Fibroblast of villous mesenchyme (primary cell): Measurements from ENCODE around the gene TRAP1. TPM values are rescaled to one million over a fixed set of nuclear protein-coding genes. Genes with fewer than 3 reads are reported as not detected.
A peak's percentile ranks its signal among the peaks of the same experiment; 100 is the strongest.

Source experiments
- DNase-seq: peaks from one replicate; pipeline ENCODE4 v3.0.0-alpha.2; 2010; ENCODE audit warnings: low read depth
- H3K4me3 ChIP-seq: 2 replicates; pipeline ENCODE4 v1.5.1; 2011; ENCODE audit warnings: low read depth, mild to moderate bottlenecking, low read length
- CTCF ChIP-seq: IDR thresholded peaks from 2 replicates; pipeline ENCODE4 v1.5.1; 2012; ENCODE audit warnings: low read depth, mild to moderate bottlenecking, low read length; ENCODE audit not compliant: insufficient read depth
- total RNA-seq: library from RNA; depleted of rRNA; stranded (reverse); fragments of >200 nt; gene quantifications from 2 replicates; pipeline ENCODE4 v1.2.3, GENCODE V29; 2012

Gene TRAP1
- total RNA-seq, 1 donor, result 59.6 TPM

- H3K4me3 ChIP-seq, result no peak overlapping the region
- no peak for TF ChIP-seq CTCF
- DNase-seq, result no peak
Observed at GRCh38 chr16:3645108-3645503, 72.2 kb downstream of the TRAP1 start.

GRCh38 chr16:3643095-3643730 is 74.1 kb downstream of the TRAP1 start:
- no peak overlapping the region for H3K4me3 ChIP-seq
- no peak for DNase-seq
- no peak for TF ChIP-seq CTCF

GRCh38 chr16:3642397-3643094 is 74.8 kb downstream of the TRAP1 start:
- no peak for TF ChIP-seq CTCF
- DNase-seq, result peak; percentile 56

GRCh38 chr16:3641801-3642396 is 75.4 kb downstream of the TRAP1 start:
- H3K4me3 ChIP-seq, result no peak overlapping the region
- no peak for DNase-seq
- no peak for TF ChIP-seq CTCF

More at GRCh38 chr16:3642397-3643094, 74.8 kb downstream of the TRAP1 start:
- no peak overlapping the region for H3K4me3 ChIP-seq

GRCh38 chr16:3640632-3641501 is 76.5 kb downstream of the TRAP1 start:
- no peak for TF ChIP-seq CTCF
- DNase-seq, result no peak
- H3K4me3 ChIP-seq, result no peak overlapping the region

GRCh38 chr16:3640207-3640606 is 77.1 kb downstream of the TRAP1 start:
- no peak for TF ChIP-seq CTCF
- DNase-seq, result no peak
- no peak overlapping the region for H3K4me3 ChIP-seq
